Chondrocyte (in vitro differentiated cells): ENCODE measurements around the gene IGF1R. TPM values are rescaled to one million over a fixed set of nuclear protein-coding genes. Genes with fewer than 3 reads are reported as not detected.

Experiments used
- DNase-seq: peaks from one replicate; pipeline ENCODE4 v3.0.0; 2021; ENCODE audit warnings: mixed read lengths, low spot score
- H3K27ac Mint-ChIP-seq: one replicate; pipeline ENCODE4 v1.8.0; 2021; ENCODE audit warnings: mild to moderate bottlenecking, moderate library complexity, mixed read lengths; ENCODE audit not compliant: unreplicated experiment
- H3K27me3 Mint-ChIP-seq: 2 replicates; pipeline ENCODE4 v1.8.0; 2021; ENCODE audit warnings: low read depth, mixed read lengths
- H3K36me3 Mint-ChIP-seq: 2 replicates; pipeline ENCODE4 v1.8.0; 2021; ENCODE audit warnings: low read depth, mixed read lengths
- H3K4me1 Mint-ChIP-seq: 2 replicates; pipeline ENCODE4 v1.8.0; 2021; ENCODE audit warnings: low read depth, mild to moderate bottlenecking, mixed read lengths
- H3K4me3 Mint-ChIP-seq: one replicate; pipeline ENCODE4 v1.8.0; 2021; ENCODE audit warnings: mild to moderate bottlenecking, moderate library complexity, mixed read lengths; ENCODE audit not compliant: unreplicated experiment
- H3K9me3 Mint-ChIP-seq: 2 replicates; pipeline ENCODE4 v1.8.0; 2021; ENCODE audit warnings: low read depth, mixed read lengths
- total RNA-seq: library from RNA; stranded (reverse); gene quantifications from 3 replicates; pipeline ENCODE4 v1.2.1, GENCODE V29; 2021
- TF ChIP-seq, protein P1 (sequence below): fragments of 200-600 bp; sonication (generic); IDR thresholded peaks from 2 replicates; pipeline ENCODE4 v1.5.0; 2021; ENCODE audit warnings: antibody characterized with exemption, mild to moderate bottlenecking, moderate library complexity

Gene IGF1R
- total RNA-seq, 1 donor from 2014 or later, result 119 TPM

DNA sequence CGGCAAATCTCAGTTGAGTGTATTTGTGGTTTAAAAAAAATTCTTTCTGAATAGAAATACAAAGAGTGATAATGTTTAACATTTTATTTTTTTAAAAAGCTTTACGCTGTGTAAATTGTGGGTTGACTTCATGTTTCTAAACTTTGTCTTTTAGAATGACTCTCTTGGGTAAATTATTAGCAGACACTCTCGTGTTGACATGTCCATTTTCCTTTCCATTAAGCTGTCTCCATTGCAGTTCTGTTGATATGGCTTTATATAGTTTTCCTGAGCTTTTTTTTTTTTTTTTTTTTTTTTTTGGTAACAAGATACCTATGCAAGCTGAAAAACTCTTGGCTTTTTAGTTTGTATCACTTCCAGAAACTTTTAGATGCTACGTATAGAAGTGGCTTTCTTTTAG lies 92.6 kb downstream of the IGF1R start:
- H3K4me1 Mint-ChIP-seq, result peaks cover 80% of the 10 kb centered on the region

DNA sequence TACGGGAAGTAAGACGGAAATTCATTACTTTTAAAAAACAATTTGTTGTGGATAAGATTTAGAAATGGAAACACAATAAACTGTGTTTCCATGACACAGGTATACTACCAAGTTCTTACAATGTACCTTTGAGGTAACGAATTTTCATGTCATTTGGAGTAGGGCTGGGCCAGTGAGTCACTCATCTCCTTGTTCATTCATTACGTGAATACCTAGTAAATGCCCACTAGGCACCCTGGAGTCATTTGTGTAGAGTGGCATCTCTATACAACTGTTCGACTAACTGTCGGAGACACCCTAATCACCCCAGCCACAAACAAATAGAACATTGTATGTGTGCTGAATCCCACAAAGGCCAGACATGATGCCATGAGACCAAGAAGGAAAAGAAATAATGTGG lies 94.8 kb downstream of the IGF1R start:
- TF ChIP-seq, protein P1, sequence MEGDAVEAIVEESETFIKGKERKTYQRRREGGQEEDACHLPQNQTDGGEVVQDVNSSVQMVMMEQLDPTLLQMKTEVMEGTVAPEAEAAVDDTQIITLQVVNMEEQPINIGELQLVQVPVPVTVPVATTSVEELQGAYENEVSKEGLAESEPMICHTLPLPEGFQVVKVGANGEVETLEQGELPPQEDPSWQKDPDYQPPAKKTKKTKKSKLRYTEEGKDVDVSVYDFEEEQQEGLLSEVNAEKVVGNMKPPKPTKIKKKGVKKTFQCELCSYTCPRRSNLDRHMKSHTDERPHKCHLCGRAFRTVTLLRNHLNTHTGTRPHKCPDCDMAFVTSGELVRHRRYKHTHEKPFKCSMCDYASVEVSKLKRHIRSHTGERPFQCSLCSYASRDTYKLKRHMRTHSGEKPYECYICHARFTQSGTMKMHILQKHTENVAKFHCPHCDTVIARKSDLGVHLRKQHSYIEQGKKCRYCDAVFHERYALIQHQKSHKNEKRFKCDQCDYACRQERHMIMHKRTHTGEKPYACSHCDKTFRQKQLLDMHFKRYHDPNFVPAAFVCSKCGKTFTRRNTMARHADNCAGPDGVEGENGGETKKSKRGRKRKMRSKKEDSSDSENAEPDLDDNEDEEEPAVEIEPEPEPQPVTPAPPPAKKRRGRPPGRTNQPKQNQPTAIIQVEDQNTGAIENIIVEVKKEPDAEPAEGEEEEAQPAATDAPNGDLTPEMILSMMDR, result no peak
- Mint-ChIP-seq H3K9me3 (no peaks in the 10 kb centered on the region), H3K27ac (no peak overlapping the region)

More for the DNA sequence above, 92.6 kb downstream of the IGF1R start:
- H3K27me3 Mint-ChIP-seq, result no peaks in the 10 kb centered on the region
- no peaks in the 10 kb centered on the region for H3K36me3 Mint-ChIP-seq
- peak overlapping the region; percentile 55 for H3K27ac Mint-ChIP-seq
- TF ChIP-seq, protein P1, result no peak
- no peak for DNase-seq
- no peaks in the 10 kb centered on the region for H3K9me3 Mint-ChIP-seq
- H3K4me3 Mint-ChIP-seq, result no peak overlapping the region

DNA sequence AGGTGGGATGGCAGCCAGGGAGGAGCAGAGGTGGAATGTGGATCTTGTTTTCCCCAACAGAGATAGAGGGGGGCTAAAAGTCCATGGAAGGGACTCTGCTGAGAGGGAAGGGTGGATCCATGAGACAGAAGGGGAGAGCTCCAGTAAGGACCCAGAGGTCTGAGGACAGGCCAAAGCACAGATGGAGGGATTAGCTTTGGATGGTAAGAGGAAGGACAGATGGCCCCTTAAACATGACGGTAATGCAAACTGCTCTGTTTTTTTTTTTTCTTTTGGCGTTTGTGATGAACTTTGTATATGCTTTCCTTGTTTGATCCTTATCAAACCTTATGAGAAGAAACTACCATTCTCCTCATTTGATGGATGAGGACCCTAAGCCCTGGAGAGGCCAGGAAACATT lies 96.2 kb downstream of the IGF1R start:
- Mint-ChIP-seq H3K9me3 (no peaks in the 10 kb centered on the region), H3K4me1 (peaks cover 64% of the 10 kb centered on the region), H3K36me3 (no peaks in the 10 kb centered on the region), H3K27me3 (no peaks in the 10 kb centered on the region), H3K27ac (no peak overlapping the region), H3K4me3 (no peak overlapping the region)
- TF ChIP-seq, protein P1, result no peak
- no peak for DNase-seq

More for the DNA sequence above, 94.8 kb downstream of the IGF1R start:
- peaks cover 76% of the 10 kb centered on the region for H3K4me1 Mint-ChIP-seq
- H3K36me3 Mint-ChIP-seq, result no peaks in the 10 kb centered on the region
- H3K27me3 Mint-ChIP-seq, result no peaks in the 10 kb centered on the region
- H3K4me3 Mint-ChIP-seq, result no peak overlapping the region
- no peak for DNase-seq

DNA sequence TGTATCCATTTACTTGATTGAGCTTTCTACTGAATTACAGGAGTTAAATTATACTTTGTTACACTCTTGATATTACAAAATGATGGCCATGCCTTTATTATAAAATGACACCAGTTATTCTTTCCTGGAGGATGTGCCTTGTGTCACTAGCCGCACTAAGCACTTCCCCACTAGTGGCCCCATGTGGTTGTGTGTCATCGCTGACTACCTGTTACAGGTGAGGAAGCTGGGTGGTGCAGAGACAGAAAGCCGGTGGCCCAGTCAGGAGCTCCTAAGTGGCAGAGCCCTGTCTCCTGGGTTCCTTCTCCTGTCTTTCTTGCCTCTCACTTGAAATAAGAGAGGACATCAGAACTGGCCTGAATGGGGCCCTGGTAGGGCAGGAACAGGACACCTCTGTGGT lies 96.8 kb downstream of the IGF1R start:
- Mint-ChIP-seq H3K27ac (peak overlapping the region; percentile 6), H3K36me3 (no peaks in the 10 kb centered on the region), H3K9me3 (no peaks in the 10 kb centered on the region), H3K4me3 (no peak overlapping the region), H3K27me3 (no peaks in the 10 kb centered on the region), H3K4me1 (peaks cover 59% of the 10 kb centered on the region)
- no peak for DNase-seq
- TF ChIP-seq, protein P1, result no peak

DNA sequence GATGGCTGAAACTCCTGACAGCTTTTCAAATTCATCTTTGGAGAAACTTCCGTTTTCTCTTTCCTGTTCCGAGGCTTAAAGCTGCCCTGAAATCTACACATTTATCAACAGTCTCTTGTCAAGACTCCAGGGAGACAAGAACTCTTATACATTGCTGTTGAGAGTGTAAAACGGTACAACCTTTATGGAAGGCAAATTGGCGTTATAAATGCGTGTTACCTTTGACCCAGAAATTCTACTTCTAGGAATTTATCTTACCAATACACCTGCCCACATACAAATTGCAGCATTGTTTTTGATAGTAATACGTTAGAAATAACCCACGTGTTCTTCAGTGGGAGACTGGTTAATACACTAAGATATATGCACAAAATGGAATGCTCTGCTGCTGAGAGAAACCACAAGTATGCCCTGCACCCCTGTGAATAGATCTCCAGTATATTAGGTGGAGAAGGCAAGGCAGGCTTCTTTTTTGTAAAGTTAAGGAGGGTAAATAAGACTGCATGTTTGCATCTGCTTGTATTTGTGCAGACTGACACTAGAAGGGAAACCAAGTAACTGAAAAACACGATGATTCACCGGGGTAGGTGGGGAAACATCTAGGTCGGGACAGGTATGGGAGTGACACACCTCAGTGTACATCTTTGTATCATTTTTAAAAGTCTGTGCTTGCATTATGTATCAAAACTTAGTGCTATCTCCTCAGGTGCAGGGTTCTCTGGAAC lies 97.5 kb downstream of the IGF1R start:
- Mint-ChIP-seq H3K27me3 (no peaks in the 10 kb centered on the region), H3K36me3 (no peaks in the 10 kb centered on the region), H3K9me3 (no peaks in the 10 kb centered on the region), H3K27ac (peak overlapping the region; percentile 19), H3K4me1 (peaks cover 52% of the 10 kb centered on the region), H3K4me3 (no peak overlapping the region)
- DNase-seq, result no peak
- TF ChIP-seq, protein P1, result no peak
